ENCODE data around the gene CEMIP.

CEMIP gene

DNA sequence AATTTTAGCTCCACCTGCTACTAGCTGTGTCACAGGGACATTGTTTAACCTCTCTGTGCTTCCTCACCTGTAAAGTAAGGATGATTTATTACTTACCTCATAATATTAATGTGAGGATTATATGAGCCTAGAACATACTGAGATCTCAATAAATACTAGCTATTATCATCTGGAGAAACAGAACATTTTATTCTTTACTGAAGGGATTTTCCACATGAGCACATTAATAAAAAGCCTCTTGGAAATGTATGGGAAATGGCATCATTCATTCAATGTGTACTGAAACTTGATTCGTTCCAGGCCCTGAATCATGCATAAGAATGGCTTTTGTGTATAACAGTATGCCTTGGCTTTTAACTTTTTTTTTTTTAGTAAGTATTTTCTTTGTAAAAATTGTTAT is 11.0 kb upstream of the CEMIP start:
- no peaks in the 10 kb centered on the region for H3K4me1 ChIP-seq
- DNase-seq = no peak
- no peak for TF ChIP-seq CTCF (IDR thresholded peaks at IDR 0.05)
- H3K27me3 ChIP-seq = peaks cover 0 to 3% of the 10 kb centered on the region in 2 donors
- H3K27ac ChIP-seq = no peak overlapping the region
- no peaks in the 10 kb centered on the region for H3K36me3 ChIP-seq
- intact Hi-C loops (cut with DNase I; ENCODE audit: low total_unique reads) = no loop called here
- H3K9me3 ChIP-seq = no peaks in the 10 kb centered on the region
- H3K4me3 ChIP-seq = no peak overlapping the region

DNA sequence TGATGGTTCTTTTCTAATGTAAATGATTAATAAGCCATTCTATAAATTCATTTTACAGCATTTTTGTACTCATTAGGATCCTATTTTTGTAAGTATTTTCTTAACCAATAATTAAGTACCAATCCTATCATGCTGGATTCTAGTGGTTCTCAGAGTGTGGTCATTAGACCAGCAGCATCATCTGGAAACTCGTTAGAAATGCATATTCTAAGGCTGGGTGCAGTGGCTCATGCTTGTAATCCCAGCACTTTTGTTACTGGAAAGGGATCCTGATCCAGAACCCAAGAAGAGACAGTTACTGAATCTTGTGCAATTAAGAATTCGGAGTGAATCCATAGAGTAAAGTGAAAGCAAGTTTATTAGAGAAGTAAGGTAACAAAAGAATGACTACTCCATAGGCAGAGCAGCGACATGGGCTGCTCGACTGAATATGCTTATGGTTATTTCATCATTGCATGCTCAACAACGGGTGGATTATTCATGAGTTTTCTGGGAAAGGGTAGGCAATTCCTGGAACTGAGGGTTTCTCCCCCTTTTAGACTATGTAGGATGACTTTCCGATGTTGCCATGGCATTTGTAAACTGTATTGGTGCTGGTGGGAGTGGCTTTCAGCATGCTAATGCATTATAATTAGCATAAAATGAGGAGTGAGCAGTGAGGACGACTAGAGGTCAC is 9.9 kb upstream of the CEMIP start:
- Histone ChIP-seq H3K27ac (no peak overlapping the region), H3K4me1 (no peaks in the 10 kb centered on the region), H3K27me3 (peaks cover 0 to 3% of the 10 kb centered on the region in 2 donors), H3K36me3 (no peaks in the 10 kb centered on the region), H3K9me3 (no peaks in the 10 kb centered on the region), H3K4me3 (no peak overlapping the region)
- DNase-seq = no peak
- intact Hi-C loops (cut with DNase I; ENCODE audit: low total_unique reads) = no loop called here
- no peak for TF ChIP-seq CTCF (IDR thresholded peaks at IDR 0.05)

DNA sequence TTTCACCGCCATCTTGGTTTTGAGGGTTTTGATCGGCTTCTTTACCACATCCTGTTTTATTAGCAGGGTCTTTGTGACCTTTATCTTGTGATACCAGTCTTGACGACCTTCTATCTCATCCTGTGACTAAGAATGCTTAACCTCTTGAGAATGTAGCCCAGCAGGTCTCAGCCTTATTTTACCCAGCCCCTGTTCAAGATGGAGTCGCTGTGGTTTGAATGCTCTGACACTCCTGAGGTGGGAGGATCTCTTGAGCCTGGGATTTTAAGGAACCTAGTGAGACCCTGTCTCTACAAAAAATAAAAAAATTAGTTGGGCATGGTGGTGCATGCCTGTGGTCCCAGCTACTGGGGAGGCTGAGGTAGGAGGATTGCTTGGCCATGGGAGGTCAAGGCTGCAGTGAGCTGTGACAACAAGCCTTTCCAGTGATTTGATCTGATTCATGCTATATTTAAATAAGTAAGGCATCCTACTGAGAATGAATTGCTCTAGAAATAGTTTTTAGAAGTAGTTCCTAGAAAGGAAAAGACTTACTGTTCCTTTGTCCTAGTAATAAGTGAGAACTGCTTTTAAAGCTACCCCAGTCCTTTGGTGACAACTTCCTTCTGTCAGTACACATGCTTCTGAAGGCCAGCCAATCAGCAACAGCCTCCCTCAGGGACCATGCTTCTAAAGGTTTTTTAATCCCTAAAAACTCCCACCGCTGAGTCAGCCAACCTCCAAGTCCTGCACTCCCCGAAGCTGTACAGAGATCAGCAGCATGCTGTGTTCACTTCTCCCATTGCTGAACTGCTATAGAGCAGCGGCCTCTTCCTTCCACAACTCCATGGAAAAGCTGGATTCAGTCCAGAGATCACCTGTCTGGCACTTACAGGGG is 9.1 kb upstream of the CEMIP start:
- no peaks in the 10 kb centered on the region for H3K9me3 ChIP-seq
- TF ChIP-seq CTCF (IDR thresholded peaks at IDR 0.05) = no peak
- intact Hi-C loops (cut with DNase I; ENCODE audit: low total_unique reads) = no loop called here

DNA sequence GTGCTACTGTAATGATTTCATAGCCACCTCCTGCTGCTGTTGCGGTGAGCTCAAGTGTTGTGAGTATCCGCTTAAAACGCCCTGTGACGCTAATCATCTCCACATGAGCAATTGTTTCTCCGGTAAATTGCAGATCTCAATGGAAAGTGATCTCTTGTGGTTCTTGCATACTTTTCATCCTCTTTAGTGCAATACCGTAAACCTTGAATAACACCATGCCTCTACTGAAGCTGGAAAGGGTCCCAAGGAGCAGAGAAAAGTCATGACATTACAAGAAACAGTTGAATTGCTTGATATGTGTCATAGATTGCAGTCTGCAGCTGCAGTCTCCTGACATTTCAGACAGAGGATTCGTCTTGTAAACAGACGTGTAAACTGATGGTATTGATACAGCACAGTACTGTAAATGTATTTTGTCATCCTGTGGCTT is 6.0 kb upstream of the CEMIP start:
- intact Hi-C loops (cut with DNase I; ENCODE audit: low total_unique reads) = no loop called here
- TF ChIP-seq CTCF (IDR thresholded peaks at IDR 0.05) = no peak
- H3K4me3 ChIP-seq = no peak overlapping the region
- peaks cover 0 to 15% of the 10 kb centered on the region in 2 donors for H3K27me3 ChIP-seq
- no peaks in the 10 kb centered on the region for H3K36me3 ChIP-seq
- H3K4me1 ChIP-seq = peaks cover 0 to 11% (median 2%) of the 10 kb centered on the region in 4 donors
- no peak overlapping the region for H3K27ac ChIP-seq
- H3K9me3 ChIP-seq = no peaks in the 10 kb centered on the region
- no peak for DNase-seq

More for the DNA sequence above, 9.1 kb upstream of the CEMIP start:
- Histone ChIP-seq H3K4me3 (no peak overlapping the region), H3K27ac (no peak overlapping the region), H3K36me3 (no peaks in the 10 kb centered on the region), H3K4me1 (no peaks in the 10 kb centered on the region), H3K27me3 (peaks cover 0 to 3% of the 10 kb centered on the region in 2 donors)
- no peak for DNase-seq

GRCh38 chr15:80773792-80774352 is 5.3 kb upstream of the CEMIP start:
- intact Hi-C loops (cut with DNase I; ENCODE audit: low total_unique reads) = loop anchor here (2.0 kb wide), 1 partner anchor 321 kb away; no protein-coding TSS in a partner anchor
- no peak overlapping the region for H3K27ac ChIP-seq

More at GRCh38 chr15:80773792-80774352, 5.3 kb upstream of the CEMIP start:
- no peak overlapping the region for H3K4me3 ChIP-seq
- no peak for DNase-seq
- H3K9me3 ChIP-seq = no peaks in the 10 kb centered on the region
- TF ChIP-seq CTCF (IDR thresholded peaks at IDR 0.05) = no peak
- no peaks in the 10 kb centered on the region for H3K36me3 ChIP-seq
- peaks cover 0 to 15% (median 6%) of the 10 kb centered on the region in 4 donors for H3K4me1 ChIP-seq
- H3K27me3 ChIP-seq = peaks cover 0 to 22% of the 10 kb centered on the region in 2 donors

Data from tibial artery (tissue), 4 donors.